Erythroblast (primary cell): Measurements from ENCODE around the gene FERD3L.
"Not testable (repeated sequence)": the region's sequence is repeated elsewhere in the genome, so short reads cannot be mapped to it uniquely, and the experiment has no call there.

Source experiments
- GATA1 ChIP-seq: IDR thresholded peaks from 2 replicates; pipeline ENCODE4 v1.6.1; 2011; ENCODE audit warnings: low read depth, mild to moderate bottlenecking, control low read depth, low read length, moderate library complexity
- POLR2A ChIP-seq: IDR thresholded peaks from 2 replicates; pipeline ENCODE4 v1.6.1; 2011; ENCODE audit warnings: mild to moderate bottlenecking, low read length

GRCh38 chr7:19194417-19194816, 49.2 kb upstream of the FERD3L start:
- TF ChIP-seq POLR2A, GATA1: not testable (repeated sequence)
